NCI-H2029 (cell line): Measurements from ENCODE around the gene RDH8.
A peak's percentile ranks its signal among the peaks of the same experiment; 100 is the strongest.

ENCODE experiments used
- DNase-seq: peaks from one replicate; lab custom pipeline; 2025; lab: John Stamatoyannopoulos, UW

RDH8 gene

GRCh38 chr19:10037809-10038208 is 24.5 kb downstream of the RDH8 start:
- peak; percentile 2 for DNase-seq

- no peak for DNase-seq
These were observed 30.1 kb downstream of the RDH8 start for GRCh38 chr19:10043286-10043927.

GRCh38 chr19:10044390-10044789 is 31.1 kb downstream of the RDH8 start:
- DNase-seq: no peak

- no peak for DNase-seq
These were observed 32.1 kb downstream of the RDH8 start for GRCh38 chr19:10045371-10045770.

GRCh38 chr19:10049626-10050025 is 36.3 kb downstream of the RDH8 start:
- DNase-seq: no peak

GRCh38 chr19:10052602-10053360 is 39.5 kb downstream of the RDH8 start:
- DNase-seq: no peak

- no peak for DNase-seq
These were observed 48.5 kb downstream of the RDH8 start for GRCh38 chr19:10061717-10062310.

- DNase-seq: no peak
These were observed 54.9 kb downstream of the RDH8 start for GRCh38 chr19:10068205-10068604.

GRCh38 chr19:10069046-10069445 is 55.8 kb downstream of the RDH8 start:
- DNase-seq: no peak

- no peak for DNase-seq
These were observed 57.6 kb downstream of the RDH8 start for GRCh38 chr19:10070730-10071446.
